HG02870 (cell line): ENCODE data around the gene PTPRA.
"Not testable (repeated sequence)": the region's sequence is repeated elsewhere in the genome, so short reads cannot be mapped to it uniquely, and the experiment has no call there.

Experiments used
- ATAC-seq: cut with Tn5 transposase; IDR thresholded peaks from one replicate; pipeline ENCODE4 v1.9.1; 2021; ENCODE audit warnings: mild to moderate bottlenecking, moderate library complexity; ENCODE audit not compliant: unreplicated experiment

PTPRA gene

GRCh38 chr20:2888224-2888955 lies 15.1 kb downstream of the PTPRA start:
- ATAC-seq: no peak

- ATAC-seq: no peak
Observed at GRCh38 chr20:2889209-2889608, 15.9 kb downstream of the PTPRA start.

- no peak for ATAC-seq
Observed at GRCh38 chr20:2889797-2890196, 16.5 kb downstream of the PTPRA start.

GRCh38 chr20:2890742-2891141 lies 17.5 kb downstream of the PTPRA start:
- no peak for ATAC-seq

- no peak for ATAC-seq
Observed at GRCh38 chr20:2891343-2891742, 18.1 kb downstream of the PTPRA start.

- ATAC-seq: no peak
Observed at GRCh38 chr20:2892376-2892775, 19.1 kb downstream of the PTPRA start.

- no peak for ATAC-seq
Observed at GRCh38 chr20:2894221-2894620, 20.9 kb downstream of the PTPRA start.

- ATAC-seq: not testable (repeated sequence)
Observed at GRCh38 chr20:2895154-2895553, 21.9 kb downstream of the PTPRA start.

GRCh38 chr20:2899243-2899642 lies 26.0 kb downstream of the PTPRA start:
- no peak for ATAC-seq

- no peak for ATAC-seq
Observed at GRCh38 chr20:2900845-2901592, 27.7 kb downstream of the PTPRA start.

GRCh38 chr20:2902291-2902690 lies 29.0 kb downstream of the PTPRA start:
- no peak for ATAC-seq

- no peak for ATAC-seq
Observed at GRCh38 chr20:2902818-2903217, 29.5 kb downstream of the PTPRA start.

GRCh38 chr20:2903686-2904085 lies 30.4 kb downstream of the PTPRA start:
- no peak for ATAC-seq

- ATAC-seq: no peak
Observed at GRCh38 chr20:2907519-2907918, 34.2 kb downstream of the PTPRA start.

- ATAC-seq: no peak
Observed at GRCh38 chr20:2909953-2910352, 36.7 kb downstream of the PTPRA start.

- ATAC-seq: no peak
Observed at GRCh38 chr20:2911200-2911599, 37.9 kb downstream of the PTPRA start.

- no peak for ATAC-seq
Observed at GRCh38 chr20:2914160-2914559, 40.9 kb downstream of the PTPRA start.

GRCh38 chr20:2917266-2917665 lies 44.0 kb downstream of the PTPRA start:
- no peak for ATAC-seq

GRCh38 chr20:2918096-2919049 lies 45.1 kb downstream of the PTPRA start:
- no peak for ATAC-seq

- no peak for ATAC-seq
Observed at GRCh38 chr20:2919518-2920245, 46.4 kb downstream of the PTPRA start.

- ATAC-seq: no peak
Observed at GRCh38 chr20:2920473-2920872, 47.2 kb downstream of the PTPRA start.
